Stimulated activated CD8-positive, alpha-beta memory T cell treated with anti-CD3 and anti-CD28 coated beads, Interleukin-7, amount 100 ng/mL, for 1 hour (primary cell): Measurements from ENCODE around the gene GIMAP1.
"Not testable (repeated sequence)": the region's sequence is repeated elsewhere in the genome, so short reads cannot be mapped to it uniquely, and the experiment has no call there.

Source experiments
- DNase-seq, 2 donors: peaks; one replicate each; pipeline ENCODE4 v3.0.0-alpha.2; 2020; ENCODE audit warnings: low read depth in 2 of 2

Gene GIMAP1

DNA sequence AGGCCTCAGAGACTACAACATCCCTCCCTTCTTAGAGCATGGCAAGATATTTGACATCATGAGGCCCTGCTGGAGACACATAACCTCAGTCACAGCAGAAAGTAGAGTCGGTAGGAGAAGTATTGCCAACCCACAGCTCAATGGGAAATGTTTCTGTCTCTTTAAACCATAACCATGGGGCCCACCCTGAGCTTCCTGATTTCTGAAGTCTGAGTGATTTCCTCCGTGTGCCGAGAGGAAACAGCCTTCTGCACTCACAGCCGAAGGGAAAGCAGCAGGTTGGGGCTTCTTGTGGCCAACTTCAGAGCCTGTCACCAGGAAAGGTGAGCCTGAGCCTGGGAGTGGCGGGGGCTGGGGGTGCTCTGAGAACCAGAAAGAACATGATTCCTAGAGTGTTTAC is at the start of gene GIMAP1:
GIMAP1 (plus strand) TSS at position 246 of the 400 bp plus-strand sequence. CDS start 2,435 bp downstream, outside the sequence.
- DNase-seq: peak; percentile 29 to 33

DNA sequence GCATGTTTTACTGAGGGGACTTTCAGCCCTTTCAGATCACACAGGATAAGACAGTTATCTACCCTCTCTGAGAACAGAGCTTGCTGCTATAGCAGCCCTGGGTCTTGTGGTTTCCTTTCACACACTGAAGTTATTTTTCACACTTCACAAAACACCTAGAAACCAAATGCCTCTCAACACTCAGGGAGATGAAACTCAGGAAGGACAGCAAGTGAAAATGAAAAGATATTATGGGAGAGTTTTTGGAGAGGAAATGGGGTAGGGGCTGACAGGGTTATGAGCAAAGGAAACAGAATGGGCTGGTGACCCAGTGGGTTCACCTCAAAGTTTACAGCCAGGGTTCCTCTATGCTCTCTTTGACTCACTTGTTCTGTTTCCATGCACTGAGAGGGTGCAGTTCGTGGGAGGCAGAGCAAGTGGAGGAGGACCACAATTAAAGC is 47.9 kb upstream of the GIMAP1 start:
- DNase-seq: no peak

- DNase-seq: no peak
Measured at GRCh38 chr7:150668977-150669376, 47.4 kb upstream of the GIMAP1 start.

- not testable (repeated sequence) for DNase-seq
Measured at GRCh38 chr7:150671798-150672585, 44.4 kb upstream of the GIMAP1 start.

DNA sequence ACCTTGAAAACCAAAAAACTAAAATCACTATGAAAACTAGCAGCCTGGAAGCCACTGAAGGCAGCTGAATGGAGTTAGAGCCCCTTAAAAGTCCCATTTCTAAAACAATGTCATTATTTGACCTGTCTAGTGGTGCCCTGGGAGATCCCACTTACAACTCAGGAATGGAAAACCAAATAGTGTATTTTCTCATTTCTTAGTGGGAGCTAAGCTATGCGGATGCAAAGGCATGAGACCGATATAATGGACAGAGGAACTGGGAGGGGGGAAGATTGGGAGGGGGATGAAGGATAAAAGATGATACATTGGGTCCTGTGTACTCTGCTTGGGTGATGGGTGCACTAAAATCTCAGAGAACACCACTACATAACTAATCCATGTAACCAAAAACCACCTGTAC is 40.7 kb upstream of the GIMAP1 start:
- DNase-seq: no peak

DNA sequence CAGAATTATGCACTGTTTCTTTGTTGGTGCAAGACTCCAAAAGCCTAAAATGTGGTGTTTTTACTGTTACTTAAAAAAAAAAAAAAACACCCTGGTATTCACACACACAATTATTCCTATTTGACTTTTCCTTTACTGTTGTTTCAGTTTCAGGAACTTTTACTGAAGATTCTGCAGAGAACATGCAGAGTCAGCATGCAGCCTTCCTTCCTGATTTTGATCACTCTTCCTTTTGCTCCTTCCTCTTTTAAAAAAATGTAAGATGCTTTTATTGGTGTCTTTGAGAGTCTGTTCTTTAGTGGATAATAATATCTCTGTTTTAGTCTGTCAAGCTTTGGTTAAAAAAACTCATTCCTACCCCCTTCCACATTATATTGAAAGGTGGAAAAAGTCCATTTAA is 40.1 kb upstream of the GIMAP1 start:
- DNase-seq: not testable (repeated sequence)

- DNase-seq: not testable (repeated sequence)
Measured at GRCh38 chr7:150676854-150677253, 39.6 kb upstream of the GIMAP1 start.

DNA sequence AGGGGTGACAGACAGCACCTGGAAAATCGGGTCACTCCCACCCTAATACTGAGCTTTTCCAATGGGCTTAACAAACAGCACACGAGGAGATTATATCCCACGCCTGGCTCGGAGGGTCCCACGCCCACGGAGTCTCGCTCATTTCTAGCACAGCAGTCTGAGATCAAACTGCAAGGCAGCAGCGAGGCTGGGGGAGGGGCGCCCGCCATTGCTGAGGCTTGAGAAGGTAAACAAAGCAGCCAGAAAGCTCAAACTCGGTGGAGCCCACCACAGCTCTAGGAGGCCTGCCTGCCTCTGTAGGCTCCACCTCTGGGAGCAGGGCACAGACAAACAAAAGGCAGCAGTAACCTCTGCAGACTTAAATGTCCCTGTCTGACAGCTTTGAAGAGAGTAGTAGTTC is 37.8 kb upstream of the GIMAP1 start:
- not testable (repeated sequence) for DNase-seq

GRCh38 chr7:150680364-150680763 is 36.0 kb upstream of the GIMAP1 start:
- DNase-seq: not testable (repeated sequence)

DNA sequence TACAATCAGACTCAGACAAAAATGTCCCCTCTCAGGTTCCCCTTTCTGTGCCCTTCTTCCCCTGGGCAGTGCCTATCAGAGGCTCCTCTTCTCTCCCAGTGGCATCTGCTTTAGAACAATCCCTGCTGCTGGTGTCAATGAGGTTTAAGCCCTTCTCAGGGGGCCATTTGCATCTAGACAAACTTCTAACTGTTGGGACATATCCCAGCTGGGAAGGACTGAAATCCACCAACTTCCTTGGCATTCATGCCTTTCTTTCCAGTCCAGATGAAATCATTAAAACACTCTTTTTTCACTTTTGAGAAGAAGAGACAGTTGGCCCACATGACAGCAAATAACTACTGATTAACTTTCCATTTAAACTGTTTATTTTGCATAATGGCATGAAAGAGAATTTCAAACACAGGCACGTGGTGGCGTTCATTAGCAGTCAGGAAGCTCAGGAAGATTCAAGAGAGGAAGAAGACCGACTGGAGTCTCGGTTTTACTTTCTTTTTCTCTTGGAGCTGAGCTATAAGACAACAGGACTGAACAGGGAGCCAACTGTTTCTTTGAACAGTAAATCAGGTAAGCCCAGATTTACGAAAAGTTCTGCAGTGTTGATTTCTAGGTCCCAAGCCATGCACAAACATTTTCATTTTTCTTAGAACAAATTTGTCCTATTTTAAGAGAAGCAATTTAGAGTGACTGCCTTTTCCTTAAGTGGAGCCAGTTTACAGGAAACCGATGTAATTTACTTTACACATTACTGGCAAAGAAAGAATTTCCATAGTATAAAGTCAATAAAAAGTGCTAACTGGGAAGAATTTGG is 31.0 kb upstream of the GIMAP1 start, which contains the start of gene GIMAP2:
GIMAP2 (plus strand) TSS at position 488 of the 811 bp plus-strand sequence. CDS start 1,354 bp downstream, outside the sequence.
- DNase-seq: no peak

GRCh38 chr7:150686030-150686631 is 30.3 kb upstream of the GIMAP1 start:
- DNase-seq: no peak

GRCh38 chr7:150688630-150689029 is 27.8 kb upstream of the GIMAP1 start:
- no peak for DNase-seq

- DNase-seq: no peak
Measured at GRCh38 chr7:150695654-150696053, 20.8 kb upstream of the GIMAP1 start.

DNA sequence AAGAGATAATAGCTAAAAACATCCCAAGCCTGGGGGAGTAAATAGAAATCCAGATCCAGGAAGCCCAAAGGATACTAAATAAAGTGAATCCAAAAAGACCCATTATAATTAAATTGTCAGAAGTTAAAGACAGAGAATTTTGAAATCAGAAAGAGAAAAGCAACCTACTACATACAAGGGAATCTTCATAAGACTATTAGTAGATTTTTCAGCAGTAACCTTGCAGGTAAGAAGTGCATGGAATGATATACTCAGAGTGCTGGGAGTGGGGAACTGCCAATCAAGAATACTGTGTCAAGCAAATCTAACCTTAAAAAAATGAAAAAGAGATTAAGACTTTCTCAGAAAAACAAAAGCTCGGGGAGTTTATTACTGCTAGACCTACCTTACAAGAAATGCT is 13.2 kb upstream of the GIMAP1 start:
- DNase-seq: no peak

- DNase-seq: no peak
Measured at GRCh38 chr7:150715293-150715692, 1.1 kb upstream of the GIMAP1 start.

GRCh38 chr7:150715738-150716137 is 675 bp upstream of the GIMAP1 start:
- DNase-seq: no peak

DNA sequence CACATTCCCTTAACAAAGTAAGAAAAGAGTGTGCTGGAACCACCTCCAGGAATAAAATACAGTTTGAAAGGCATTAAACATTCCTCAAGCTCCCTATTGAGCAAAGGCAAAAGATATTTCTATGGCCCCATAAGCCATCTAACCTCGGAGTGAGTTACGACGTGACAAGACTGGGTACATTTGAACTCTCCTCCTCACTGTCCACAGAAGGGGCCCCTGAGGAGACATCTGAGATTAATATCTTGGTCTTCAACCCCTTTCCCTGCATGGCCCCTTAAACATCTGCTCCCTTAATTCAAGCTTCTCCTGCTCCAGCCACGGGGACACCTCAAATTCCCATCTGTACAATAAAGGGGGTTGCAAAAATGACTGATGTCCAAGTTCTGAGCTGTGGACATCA is 526 bp downstream of the GIMAP1 start:
- DNase-seq: no peak

GRCh38 chr7:150717814-150718420 is 1.5 kb downstream of the GIMAP1 start:
- DNase-seq: no peak

DNA sequence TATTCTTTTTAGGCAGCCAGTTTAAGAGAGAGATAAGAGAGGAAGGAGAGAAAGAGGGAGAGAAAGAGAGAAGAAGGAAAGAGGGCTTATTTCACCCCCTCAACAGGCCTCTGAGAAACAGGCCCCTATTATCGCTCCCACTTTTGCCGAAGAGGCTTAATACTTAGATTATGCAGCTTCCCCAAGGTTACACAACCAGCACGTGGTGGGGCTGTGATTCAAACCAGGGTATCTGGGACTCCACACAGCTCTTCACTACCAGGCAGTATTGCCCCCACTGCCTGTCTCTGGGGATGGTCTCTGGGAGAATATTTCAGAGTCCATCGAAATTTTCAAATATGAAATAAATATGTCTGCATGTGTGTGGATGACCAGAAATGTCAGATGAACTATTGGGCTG is 3.0 kb downstream of the GIMAP1 start:
- DNase-seq: no peak

GRCh38 chr7:150719960-150720891 is 3.8 kb downstream of the GIMAP1 start:
- no peak for DNase-seq

DNA sequence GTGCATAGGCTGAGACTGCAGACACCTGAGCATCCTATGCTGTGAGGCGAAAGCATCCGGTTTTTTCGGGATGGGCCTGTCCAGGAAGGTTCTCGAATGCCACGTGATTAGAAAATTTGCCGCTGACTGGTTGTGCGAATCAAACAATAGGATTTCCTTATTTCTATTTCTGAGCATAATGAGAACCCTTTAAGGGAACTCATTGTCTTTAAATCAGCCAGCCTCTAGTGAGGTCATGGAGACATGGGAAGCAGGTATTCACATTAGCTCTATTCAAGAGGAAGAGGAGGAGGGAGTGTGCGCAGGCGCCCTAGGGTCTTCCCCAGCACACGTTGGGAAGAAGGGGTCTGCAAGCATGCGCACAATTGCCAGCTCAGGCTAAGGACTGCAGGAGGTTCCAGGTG is 5.6 kb downstream of the GIMAP1 start:
- no peak for DNase-seq
